OCI-LY3 (cell line): ENCODE results near the gene TMEM132C.
"Not testable (repeated sequence)": the region's sequence is repeated elsewhere in the genome, so short reads cannot be mapped to it uniquely, and the experiment has no call there.

Source experiments
- H2AFZ ChIP-seq: fragments of 200-600, 300-600 bp; shearing (Covaris generic); 2 replicates; pipeline ENCODE4 v1.6.0; 2014; ENCODE audit warnings: antibody characterized with exemption, low read depth, low read length
- H3K27ac ChIP-seq: fragments of 200-600, 300-600 bp; sonication (generic); 2 replicates; pipeline ENCODE4 v1.5.1; 2014; ENCODE audit warnings: mild to moderate bottlenecking, low read length, moderate library complexity, mixed read lengths
- H3K27me3 ChIP-seq: fragments of 200-600, 300-600 bp; sonication (generic); 2 replicates; pipeline ENCODE4 v1.6.1; 2014; ENCODE audit warnings: low read depth, low read length, mixed read lengths
- H3K36me3 ChIP-seq: fragments of 200-600, 300-600 bp; sonication (generic); replicated peaks from 2 replicates; pipeline ENCODE3; 2014; ENCODE audit warnings: low read depth, low read length, mixed read lengths
- H3K4me1 ChIP-seq: fragments of 300-600, 200-600 bp; sonication (generic); 2 replicates; pipeline ENCODE4 v1.6.1; 2014; ENCODE audit warnings: low read length, mixed read lengths
- H3K4me2 ChIP-seq: fragments of 200-600, 300-600 bp; sonication (generic); 2 replicates; pipeline ENCODE4 v1.6.1; 2014; ENCODE audit warnings: low read length, mixed read lengths
- H3K4me3 ChIP-seq: fragments of 300-600, 200-600 bp; sonication (generic); 2 replicates; pipeline ENCODE4 v1.5.1; 2014; ENCODE audit warnings: antibody characterized with exemption, mild to moderate bottlenecking, low read length, moderate library complexity
- H3K79me2 ChIP-seq: fragments of 300-600, 200-600 bp; shearing (Covaris generic); 2 replicates; pipeline ENCODE4 v1.6.1; 2014; ENCODE audit warnings: mild to moderate bottlenecking, low read length, mixed read lengths
- H3K9ac ChIP-seq: fragments of 300-600, 200-600 bp; shearing (Covaris generic); 2 replicates; pipeline ENCODE4 v1.6.0; 2014; ENCODE audit warnings: mild to moderate bottlenecking, low read length, moderate library complexity
- H3K9me3 ChIP-seq: fragments of 200-600, 300-600 bp; shearing (Covaris generic); 2 replicates; pipeline ENCODE4 v1.6.1; 2014; ENCODE audit warnings: low read length, mixed read lengths; ENCODE audit not compliant: insufficient read depth
- H4K20me1 ChIP-seq: fragments of 200-600, 300-600 bp; sonication (generic); 2 replicates; pipeline ENCODE4 v1.6.1; 2016; ENCODE audit warnings: low read length, mixed read lengths; ENCODE audit not compliant: insufficient read depth
- CTCF ChIP-seq: fragments of 200-600, 300-600 bp; sonication (generic); IDR thresholded peaks from 2 replicates; pipeline ENCODE4 v1.5.1; 2014; ENCODE audit warnings: antibody characterized with exemption, low read length, low read depth
- EZH2phosphoT487 ChIP-seq: fragments of 200-600 bp; shearing (Covaris generic); IDR thresholded peaks from 2 replicates; pipeline ENCODE4 v1.6.1; 2018; ENCODE audit warnings: antibody characterized with exemption, mixed run types, low read depth

TMEM132C gene

DNA sequence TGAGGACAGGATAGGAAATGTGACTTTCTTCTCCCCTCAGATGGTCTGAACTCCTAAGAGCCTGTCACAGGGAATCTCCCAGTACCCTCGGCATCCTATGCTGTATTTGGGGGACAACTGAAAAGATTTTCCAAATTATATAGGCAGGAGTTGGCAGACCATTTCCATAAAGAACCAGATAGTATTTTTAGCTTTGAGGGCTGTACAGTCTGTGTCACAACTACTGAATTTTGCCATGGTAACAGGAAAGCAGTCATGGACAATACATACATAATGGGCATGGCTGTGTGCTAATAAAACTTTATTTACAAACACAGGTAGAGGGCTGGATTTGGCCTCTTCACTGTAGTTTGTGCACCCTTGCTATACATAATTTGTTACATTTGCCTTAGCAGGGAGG lies 30.4 kb upstream of the TMEM132C start:
- H3K4me1 ChIP-seq = no peaks in the 10 kb centered on the region
- H4K20me1 ChIP-seq = no peaks in the 10 kb centered on the region
- 0 out of 2 replicates have a peak, but pooled peaks cover 8% of the 10 kb centered on the region for H3K27me3 ChIP-seq
- no peaks in the 10 kb centered on the region for H3K79me2 ChIP-seq
- no peaks in the 10 kb centered on the region for H3K36me3 ChIP-seq
- no peaks in the 10 kb centered on the region for H3K9me3 ChIP-seq
- H2AFZ ChIP-seq = no peak overlapping the region
- H3K4me2 ChIP-seq = no peak overlapping the region
- H3K4me3 ChIP-seq = no peak overlapping the region
- no peak for TF ChIP-seq EZH2phosphoT487
- no peak overlapping the region for H3K9ac ChIP-seq
- no peak overlapping the region for H3K27ac ChIP-seq

DNA sequence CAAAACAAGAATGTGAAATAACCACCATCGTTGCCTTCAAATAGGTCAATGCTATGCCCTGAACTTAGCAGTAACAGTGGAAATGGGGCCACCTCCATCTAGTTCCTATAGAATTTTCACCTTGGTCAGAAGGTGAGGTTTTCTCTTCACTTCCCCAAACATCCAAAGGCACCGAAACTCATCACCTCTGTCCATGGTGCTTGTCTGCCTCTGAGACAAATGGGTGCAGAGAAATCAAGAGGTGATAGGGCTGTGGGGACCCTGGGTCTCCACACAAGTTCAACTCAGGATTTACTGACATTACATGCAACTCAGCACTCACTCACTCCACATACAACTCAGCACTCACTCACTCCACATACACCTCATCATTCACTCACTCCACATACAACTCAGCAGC lies 26.2 kb upstream of the TMEM132C start:
- no peaks in the 10 kb centered on the region for H3K79me2 ChIP-seq
- TF ChIP-seq CTCF (no peak), EZH2phosphoT487 (no peak)

GRCh38 chr12:128245121-128245520 lies 21.8 kb upstream of the TMEM132C start:
- no peak overlapping the region for H3K27ac ChIP-seq
- H3K27me3 ChIP-seq = no peaks in the 10 kb centered on the region
- H3K36me3 ChIP-seq = no peaks in the 10 kb centered on the region
- no peak overlapping the region for H3K9ac ChIP-seq
- no peaks in the 10 kb centered on the region for H3K79me2 ChIP-seq
- TF ChIP-seq EZH2phosphoT487 (no peak), CTCF (no peak)
- H3K4me2 ChIP-seq = no peak overlapping the region
- H3K4me1 ChIP-seq = no peaks in the 10 kb centered on the region
- no peak overlapping the region for H2AFZ ChIP-seq
- H3K9me3 ChIP-seq = no peaks in the 10 kb centered on the region
- no peak overlapping the region for H3K4me3 ChIP-seq
- no peaks in the 10 kb centered on the region for H4K20me1 ChIP-seq

More for the DNA sequence above, 26.2 kb upstream of the TMEM132C start:
- H3K4me2 ChIP-seq = no peak overlapping the region
- H3K36me3 ChIP-seq = no peaks in the 10 kb centered on the region
- no peak overlapping the region for H2AFZ ChIP-seq
- no peak overlapping the region for H3K4me3 ChIP-seq
- no peak overlapping the region for H3K27ac ChIP-seq
- H4K20me1 ChIP-seq = no peaks in the 10 kb centered on the region
- 0 out of 2 replicates have a peak, but pooled peaks cover 8% of the 10 kb centered on the region for H3K27me3 ChIP-seq
- H3K4me1 ChIP-seq = no peaks in the 10 kb centered on the region
- no peaks in the 10 kb centered on the region for H3K9me3 ChIP-seq
- H3K9ac ChIP-seq = no peak overlapping the region

DNA sequence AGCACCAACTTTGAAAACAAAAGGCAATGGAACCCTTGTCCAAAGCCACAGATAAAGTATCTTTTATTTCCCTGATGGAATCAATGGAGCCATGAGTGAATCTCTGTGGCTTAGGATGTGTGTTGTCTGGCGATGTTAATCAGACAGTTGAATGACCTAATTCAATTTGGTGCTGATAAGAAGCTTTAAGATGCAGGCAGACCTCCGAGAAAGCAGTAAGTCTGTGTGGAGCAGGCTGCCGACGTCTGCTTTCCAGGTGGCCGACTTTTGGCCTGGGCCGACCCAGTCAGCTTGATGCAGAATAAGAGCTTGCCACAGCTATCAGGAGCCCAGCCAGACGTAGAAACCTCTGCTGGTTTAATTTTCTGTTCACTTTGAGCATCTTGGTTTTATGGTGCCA lies 21.1 kb upstream of the TMEM132C start:
- Histone ChIP-seq H3K9me3 (no peaks in the 10 kb centered on the region), H3K27ac (no peak overlapping the region), H3K79me2 (no peaks in the 10 kb centered on the region), H3K4me2 (no peak overlapping the region), H3K9ac (no peak overlapping the region), H3K36me3 (no peaks in the 10 kb centered on the region), H4K20me1 (no peaks in the 10 kb centered on the region), H3K4me3 (no peak overlapping the region), H3K27me3 (no peaks in the 10 kb centered on the region), H2AFZ (no peak overlapping the region), H3K4me1 (no peaks in the 10 kb centered on the region)
- TF ChIP-seq CTCF (no peak), EZH2phosphoT487 (no peak)

DNA sequence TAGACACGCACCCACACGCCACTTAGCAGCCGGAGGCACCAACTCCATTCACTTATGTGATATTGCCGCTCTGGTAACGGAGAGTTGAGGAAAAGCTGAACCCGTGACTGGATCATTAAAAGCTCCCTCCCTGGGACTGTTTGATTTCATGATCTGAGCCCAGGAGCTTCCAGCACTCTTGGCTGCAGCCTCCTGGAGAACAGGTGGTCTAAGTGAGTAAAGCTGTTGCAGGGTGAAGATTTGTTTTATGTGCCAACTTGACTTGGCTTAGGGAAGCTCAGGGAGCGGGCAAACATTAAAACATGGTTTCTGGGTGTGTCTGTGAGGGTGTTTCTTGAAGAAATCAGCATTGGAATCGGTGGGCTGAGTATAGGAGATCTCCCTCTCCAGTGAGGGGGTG lies 16.9 kb upstream of the TMEM132C start:
- Histone ChIP-seq H3K79me2 (no peaks in the 10 kb centered on the region), H3K4me3 (no peak overlapping the region), H3K36me3 (no peaks in the 10 kb centered on the region), H3K9ac (no peak overlapping the region), H3K27me3 (no peaks in the 10 kb centered on the region), H3K4me2 (no peak overlapping the region), H3K4me1 (no peaks in the 10 kb centered on the region), H3K9me3 (no peaks in the 10 kb centered on the region), H4K20me1 (no peaks in the 10 kb centered on the region), H2AFZ (no peak overlapping the region), H3K27ac (no peak overlapping the region)
- TF ChIP-seq EZH2phosphoT487 (no peak), CTCF (no peak)

GRCh38 chr12:128253829-128254228 lies 13.1 kb upstream of the TMEM132C start:
- not testable (repeated sequence) for H3K79me2 ChIP-seq, H3K36me3 ChIP-seq, H3K4me3 ChIP-seq, H3K9me3 ChIP-seq, H3K27me3 ChIP-seq, H3K27ac ChIP-seq, H2AFZ ChIP-seq, H4K20me1 ChIP-seq, H3K4me1 ChIP-seq, H3K9ac ChIP-seq, H3K4me2 ChIP-seq
